Measurements from ENCODE around the gene SLC35D3.

DNA sequence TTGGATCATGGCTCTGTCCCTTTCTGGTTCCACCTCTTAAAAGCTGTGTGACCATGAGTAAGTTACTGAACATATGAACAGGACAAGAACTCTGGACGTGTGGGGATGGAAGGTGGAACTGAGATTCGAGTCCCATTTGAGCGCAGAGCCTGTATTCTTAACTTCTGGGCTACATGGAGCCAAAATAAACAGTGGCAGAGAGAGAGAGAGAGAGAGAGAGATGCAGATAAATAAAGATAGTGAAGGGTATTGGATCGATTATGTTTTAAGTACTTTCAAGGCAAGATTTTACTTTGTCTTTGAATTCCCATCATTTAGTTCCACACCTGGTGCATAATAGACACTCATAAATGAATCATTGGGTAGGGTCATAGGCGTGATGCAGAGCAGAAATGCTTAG is 39.7 kb downstream of the SLC35D3 start:
- TF ChIP-seq POLR2A (IDR thresholded peaks at IDR 0.05; ENCODE audit: low read depth, low read length) (no peak), POLR2AphosphoS5 (IDR thresholded peaks at IDR 0.05; ENCODE audit: insufficient read depth, low read depth, low read length) (no peak), JUN (IDR thresholded peaks at IDR 0.05; ENCODE audit: borderline replicate concordance, insufficient read depth, insufficient read length, low read depth) (no peak), EZH2 (IDR thresholded peaks at IDR 0.05; ENCODE audit: borderline replicate concordance, low read depth, low read length, severe bottlenecking) (no peak), FOS (IDR thresholded peaks at IDR 0.05; ENCODE audit: borderline replicate concordance, insufficient read depth, low read length) (no peak)
- TF ChIP-seq, protein P1, sequence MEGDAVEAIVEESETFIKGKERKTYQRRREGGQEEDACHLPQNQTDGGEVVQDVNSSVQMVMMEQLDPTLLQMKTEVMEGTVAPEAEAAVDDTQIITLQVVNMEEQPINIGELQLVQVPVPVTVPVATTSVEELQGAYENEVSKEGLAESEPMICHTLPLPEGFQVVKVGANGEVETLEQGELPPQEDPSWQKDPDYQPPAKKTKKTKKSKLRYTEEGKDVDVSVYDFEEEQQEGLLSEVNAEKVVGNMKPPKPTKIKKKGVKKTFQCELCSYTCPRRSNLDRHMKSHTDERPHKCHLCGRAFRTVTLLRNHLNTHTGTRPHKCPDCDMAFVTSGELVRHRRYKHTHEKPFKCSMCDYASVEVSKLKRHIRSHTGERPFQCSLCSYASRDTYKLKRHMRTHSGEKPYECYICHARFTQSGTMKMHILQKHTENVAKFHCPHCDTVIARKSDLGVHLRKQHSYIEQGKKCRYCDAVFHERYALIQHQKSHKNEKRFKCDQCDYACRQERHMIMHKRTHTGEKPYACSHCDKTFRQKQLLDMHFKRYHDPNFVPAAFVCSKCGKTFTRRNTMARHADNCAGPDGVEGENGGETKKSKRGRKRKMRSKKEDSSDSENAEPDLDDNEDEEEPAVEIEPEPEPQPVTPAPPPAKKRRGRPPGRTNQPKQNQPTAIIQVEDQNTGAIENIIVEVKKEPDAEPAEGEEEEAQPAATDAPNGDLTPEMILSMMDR (IDR thresholded peaks at IDR 0.05; ENCODE audit: extremely low read depth in 1 of 2, insufficient read depth in 1 of 2, low read depth in 1 of 2, low read length in 2 of 2) = no peak
- TF ChIP-seq, protein P2, sequence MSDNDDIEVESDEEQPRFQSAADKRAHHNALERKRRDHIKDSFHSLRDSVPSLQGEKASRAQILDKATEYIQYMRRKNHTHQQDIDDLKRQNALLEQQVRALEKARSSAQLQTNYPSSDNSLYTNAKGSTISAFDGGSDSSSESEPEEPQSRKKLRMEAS (IDR thresholded peaks at IDR 0.05; ENCODE audit: insufficient read depth, insufficient read length) = no peak

All from endothelial cell of umbilical vein (primary cell).